H9 (cell line): ENCODE results near the gene BRD3OS. TPM values are rescaled to one million over a fixed set of nuclear protein-coding genes. Genes with fewer than 3 reads are reported as not detected.

ENCODE experiments used
- DNase-seq: peaks from one replicate; pipeline ENCODE4 v3.0.0-alpha.2; 2017
- H2AFZ ChIP-seq: one replicate; pipeline ENCODE4 v1.6.1; 2013; ENCODE audit warnings: mild to moderate bottlenecking, low read length, control low read depth, moderate library complexity
- H2AK5ac ChIP-seq: 2 replicates; pipeline ENCODE4 v1.6.1; 2013; ENCODE audit warnings: low read length, control low read depth, mixed read lengths; ENCODE audit not compliant: insufficient read length
- H2BK120ac ChIP-seq: one replicate; pipeline ENCODE4 v1.6.1; 2013; ENCODE audit warnings: low read depth, mild to moderate bottlenecking, low read length, control low read depth, inconsistent platforms; ENCODE audit not compliant: poor library complexity, severe bottlenecking
- H2BK12ac ChIP-seq: 2 replicates; pipeline ENCODE4 v1.6.1; 2013; ENCODE audit warnings: low read length, control low read depth, mixed read lengths, low read depth; ENCODE audit not compliant: insufficient read length
- H2BK15ac ChIP-seq: 2 replicates; pipeline ENCODE4 v1.6.1; 2013; ENCODE audit warnings: low read depth, low read length, control low read depth
- H2BK20ac ChIP-seq: one replicate; pipeline ENCODE4 v1.6.1; 2013; ENCODE audit warnings: low read depth, mild to moderate bottlenecking, low read length, control low read depth, inconsistent platforms; ENCODE audit not compliant: poor library complexity, severe bottlenecking
- H2BK5ac ChIP-seq: 2 replicates; pipeline ENCODE4 v1.6.1; 2013; ENCODE audit warnings: low read length, control low read depth, mixed read lengths; ENCODE audit not compliant: insufficient read length
- H3K14ac ChIP-seq: 2 replicates; pipeline ENCODE4 v1.6.1; 2013; ENCODE audit warnings: low read length, control low read depth; ENCODE audit not compliant: insufficient read depth
- H3K18ac ChIP-seq: 2 replicates; pipeline ENCODE4 v1.6.1; 2013; ENCODE audit warnings: low read depth, mild to moderate bottlenecking, mixed read lengths, low read length, control low read depth; ENCODE audit not compliant: insufficient read length
- H3K23ac ChIP-seq: 2 replicates; pipeline ENCODE4 v1.6.1; 2013; ENCODE audit warnings: low read length, control low read depth, mixed read lengths, low read depth; ENCODE audit not compliant: insufficient read length
- H3K23me2 ChIP-seq: 2 replicates; pipeline ENCODE4 v1.6.1; 2013; ENCODE audit warnings: low read depth, mild to moderate bottlenecking, mixed read lengths, low read length, control low read depth; ENCODE audit not compliant: insufficient read length, poor library complexity, severe bottlenecking
- H3K27ac ChIP-seq: 2 replicates; pipeline ENCODE4 v1.5.1; 2013; ENCODE audit warnings: low read length, control low read depth, mixed read lengths, low read depth; ENCODE audit not compliant: insufficient read length
- H3K27me3 ChIP-seq: 2 replicates; pipeline ENCODE4 v1.6.1; 2013; ENCODE audit warnings: low read length, control low read depth, inconsistent platforms; ENCODE audit not compliant: insufficient read depth
- H3K4ac ChIP-seq: 2 replicates; pipeline ENCODE4 v1.6.1; 2013; ENCODE audit warnings: low read depth, mild to moderate bottlenecking, control low read depth, inconsistent platforms, low read length, moderate library complexity
- H3K4me1 ChIP-seq: 2 replicates; pipeline ENCODE4 v1.6.1; 2013; ENCODE audit warnings: low read length, control low read depth, inconsistent platforms; ENCODE audit not compliant: insufficient read depth
- H3K4me2 ChIP-seq: 2 replicates; pipeline ENCODE4 v1.6.1; 2013; ENCODE audit warnings: low read length, control low read depth, mixed read lengths; ENCODE audit not compliant: insufficient read length, insufficient read depth
- H3K56ac ChIP-seq: 2 replicates; pipeline ENCODE4 v1.6.1; 2013; ENCODE audit warnings: low read depth, mild to moderate bottlenecking, mixed read lengths, low read length, control low read depth; ENCODE audit not compliant: insufficient read length
- H3K79me1 ChIP-seq: 2 replicates; pipeline ENCODE4 v1.6.1; 2013; ENCODE audit warnings: low read depth, mild to moderate bottlenecking, moderate library complexity, low read length, control low read depth, inconsistent platforms; ENCODE audit not compliant: insufficient read depth, poor library complexity, severe bottlenecking
- H3K79me2 ChIP-seq: 2 replicates; pipeline ENCODE4 v1.6.1; 2013; ENCODE audit warnings: low read length, control low read depth, inconsistent platforms; ENCODE audit not compliant: insufficient read depth
- H3K9ac ChIP-seq: 2 replicates; pipeline ENCODE4 v1.6.1; 2013; ENCODE audit warnings: low read length, control low read depth, mixed read lengths; ENCODE audit not compliant: insufficient read length; ENCODE audit errors: extremely low read depth
- H3K9me3 ChIP-seq: one replicate; pipeline ENCODE4 v1.6.1; 2013; ENCODE audit warnings: low read depth, low read length, inconsistent platforms; ENCODE audit not compliant: control insufficient read depth
- H3T11ph ChIP-seq: one replicate; pipeline ENCODE4 v1.6.1; 2013; ENCODE audit warnings: mild to moderate bottlenecking, low read length, control low read depth, inconsistent platforms
- H4K20me1 ChIP-seq: one replicate; pipeline ENCODE4 v1.6.1; 2013; ENCODE audit not compliant: control insufficient read depth, insufficient read length, insufficient read depth
- H4K5ac ChIP-seq: 2 replicates; pipeline ENCODE4 v1.6.1; 2013; ENCODE audit warnings: low read depth, mild to moderate bottlenecking, mixed read lengths, low read length, control low read depth; ENCODE audit not compliant: insufficient read length
- H4K8ac ChIP-seq: replicated peaks from 2 replicates; pipeline ENCODE4 v1.6.1; 2013; ENCODE audit warnings: low read length, control low read depth, mixed read lengths, low read depth; ENCODE audit not compliant: insufficient read length
- H4K91ac ChIP-seq: 2 replicates; pipeline ENCODE4 v1.6.1; 2013; ENCODE audit warnings: low read depth, mild to moderate bottlenecking, moderate library complexity, mixed read lengths, low read length, control low read depth; ENCODE audit not compliant: insufficient read length
- H3K27ac Mint-ChIP-seq, 3 experiments: 2 replicates in 2 of 3; 3 replicates in 1 of 3; pipeline ENCODE4 v1.8.0; 2020 to 2021; ENCODE audit warnings: mixed read lengths in 3 of 3, mild to moderate bottlenecking in 1 of 3, moderate library complexity in 1 of 3
- H3K27me3 Mint-ChIP-seq: 2 replicates; pipeline ENCODE4 v1.8.0; 2021; ENCODE audit warnings: low read depth, mild to moderate bottlenecking, moderate library complexity, mixed read lengths
- H3K36me3 Mint-ChIP-seq, 3 experiments: 2 replicates in 2 of 3; 3 replicates in 1 of 3; pipeline ENCODE4 v1.8.0; 2020 to 2021; ENCODE audit warnings: low read depth in 3 of 3, mixed read lengths in 3 of 3; ENCODE audit not compliant: insufficient read depth in 1 of 3
- H3K4me1 Mint-ChIP-seq, 2 experiments: 2 replicates each; pipeline ENCODE4 v1.8.0; 2020; ENCODE audit warnings: mixed read lengths in 2 of 2
- H3K4me3 Mint-ChIP-seq, 2 experiments: 2 replicates in 1 of 2; 3 replicates in 1 of 2; pipeline ENCODE4 v1.8.0; 2020 to 2021; ENCODE audit warnings: mild to moderate bottlenecking in 2 of 2, mixed read lengths in 2 of 2, moderate library complexity in 1 of 2
- H3K9me3 Mint-ChIP-seq, 2 experiments: 2 replicates in 1 of 2; 3 replicates in 1 of 2; pipeline ENCODE4 v1.8.0; 2020; ENCODE audit warnings: mild to moderate bottlenecking in 2 of 2, mixed read lengths in 2 of 2, moderate library complexity in 1 of 2
- CTCF ChIP-seq: fragments of 200-600 bp; sonication (generic); conservative IDR thresholded peaks from 3 replicates; pipeline ENCODE4 v1.8.0; 2021; ENCODE audit warnings: antibody characterized with exemption, mild to moderate bottlenecking
- WGBS: extraction: QIAGEN DNeasy Blood & Tissue Kit; methylation state at CpG from one replicate; pipeline ENCODE4 v1.1.7; 2013; ENCODE audit warnings: missing lambda C conversion rate, low lambda C conversion rate, mixed read lengths; ENCODE audit not compliant: insufficient read length; ENCODE audit errors: extremely low coverage; 5-methylcytosine and 5-hydroxymethylcytosine counted together
- total RNA-seq: library from RNA; stranded (reverse); gene quantifications from 2 replicates; pipeline ENCODE4 v1.2.1, GENCODE V29; 2021

BRD3OS gene
- total RNA-seq, 1 experiment from 2014 or later, result 16.4 TPM

GRCh38 chr9:133994353-133995011 is 30.8 kb upstream of the BRD3OS start:
- H3K4me2 ChIP-seq, result no peak overlapping the region
- peaks cover 12% of the 10 kb centered on the region; the same call in 1 of the 2 replicates for H3K79me2 ChIP-seq
- peaks cover 15% of the 10 kb centered on the region for H3K23me2 ChIP-seq
- no peak overlapping the region for H2BK12ac ChIP-seq
- H3K27ac ChIP-seq, result no peak overlapping the region
- no CpG with 5 or more reads among the region's 11 CpGs for WGBS
- H3K18ac ChIP-seq, result no peak overlapping the region
- no peak overlapping the region for H2AK5ac ChIP-seq
- no peaks in the 10 kb centered on the region for H3K27me3 ChIP-seq
- no peaks in the 10 kb centered on the region for H3K9me3 ChIP-seq
- Mint-ChIP-seq H3K4me3 (peak overlapping the region; percentile 36 to 53; a peak in 4 of 5 replicates), H3K9me3 (no peaks in the 10 kb centered on the region), H3K4me1 (peaks cover 17 to 25% of the 10 kb centered on the region in 2 experiments), H3K27ac (no peak overlapping the region), H3K27me3 (peaks cover 7% of the 10 kb centered on the region), H3K36me3 (no peaks in the 10 kb centered on the region)
- H4K5ac ChIP-seq, result no peak overlapping the region
- H2AFZ ChIP-seq, result no peak overlapping the region
- H3T11ph ChIP-seq, result no peak overlapping the region
- no peak overlapping the region for H3K14ac ChIP-seq
- H4K20me1 ChIP-seq, result no peaks in the 10 kb centered on the region
- H2BK120ac ChIP-seq, result no peak overlapping the region
- H3K9ac ChIP-seq, result no peak overlapping the region
- H3K56ac ChIP-seq, result no peak overlapping the region
- no peak overlapping the region for H4K8ac ChIP-seq
- no peak overlapping the region for H4K91ac ChIP-seq
- H3K23ac ChIP-seq, result no peak overlapping the region
- H2BK5ac ChIP-seq, result no peak overlapping the region
- no peak overlapping the region for H2BK15ac ChIP-seq
- peaks cover 4% of the 10 kb centered on the region for H3K79me1 ChIP-seq
- peak; percentile 98 for TF ChIP-seq CTCF
- H3K4me1 ChIP-seq, result no peaks in the 10 kb centered on the region
- DNase-seq, result peak; percentile 90
- no peak overlapping the region for H3K4ac ChIP-seq
- H2BK20ac ChIP-seq, result no peak overlapping the region
